B cell (primary cell): ENCODE results near the gene NADSYN1. TPM values are rescaled to one million over a fixed set of nuclear protein-coding genes. Genes with fewer than 3 reads are reported as not detected.

Experiments
- ATAC-seq: fragments of 200-7000 bp; cut with Tn5 transposase; one replicate; pipeline ENCODE4 v1.10.0; 2021; ENCODE audit warnings: low read depth, mild to moderate bottlenecking, moderate number of reproducible peaks, moderate library complexity
- CTCF ChIA-PET: fragments of 350-600 bp; sonication (Branson Sonifier 250); formaldehyde crosslinking; loops from one replicate; lab custom pipeline; 2021; ENCODE audit warnings: antibody characterized with exemption, inconsistent platforms; lab: Charles Lee
- POLR2A ChIA-PET: fragments of 350-600 bp; sonication (Branson Sonifier 250); formaldehyde crosslinking; loops from one replicate; lab custom pipeline; 2021; ENCODE audit warnings: antibody characterized with exemption; lab: Charles Lee
- DNase-seq: peaks from one replicate; pipeline ENCODE4 v3.0.0; 2013
- H2AFZ ChIP-seq: 2 replicates; pipeline ENCODE4 v1.6.1; 2012; ENCODE audit warnings: mild to moderate bottlenecking, low read depth, low read length; ENCODE audit not compliant: insufficient read depth, poor library complexity, severe bottlenecking
- H3K27ac ChIP-seq, 2 donors: 1 replicate in 1 of 2; 2 replicates in 1 of 2; pipeline ENCODE4 v1.5.1; 2012 to 2013; ENCODE audit warnings: low read length in 2 of 2, mild to moderate bottlenecking in 2 of 2, moderate library complexity in 1 of 2
- H3K27me3 ChIP-seq, 4 experiments: fragments of 200-600 bp in 1 of 4; sonication (generic) in 1 of 4; replicated peaks in 1 of 4; 1 replicate in 2 of 4; 2 replicates in 2 of 4; pipeline versions ENCODE4 v1.6.1 to v1.7.0; 2013 to 2016; ENCODE audit warnings: low read length in 3 of 4, mild to moderate bottlenecking in 2 of 4, mixed read lengths in 1 of 4, moderate library complexity in 1 of 4; ENCODE audit not compliant: insufficient read depth in 4 of 4, control insufficient read depth in 3 of 4; ENCODE audit errors: control extremely low read depth in 1 of 4
- H3K36me3 ChIP-seq, 2 experiments: replicated peaks in 1 of 2; 1 replicate in 1 of 2; 2 replicates in 1 of 2; pipeline versions ENCODE4 v1.6.1 to v1.7.1; 2013; ENCODE audit warnings: low read length in 1 of 2; ENCODE audit not compliant: insufficient read depth in 2 of 2, control insufficient read depth in 1 of 2; ENCODE audit errors: control extremely low read depth in 1 of 2, extremely low read depth in 1 of 2
- H3K4me1 ChIP-seq, 2 donors: fragments of 200-600 bp in 1 of 2; sonication (generic) in 1 of 2; 1 replicate in 1 of 2; 2 replicates in 1 of 2; pipeline versions ENCODE4 v1.5.1 to v1.6.1; 2013 to 2017; ENCODE audit warnings: low read length in 2 of 2; ENCODE audit not compliant: control insufficient read depth in 2 of 2, insufficient read depth in 2 of 2
- H3K4me2 ChIP-seq: replicated peaks from 2 replicates; pipeline ENCODE3; 2012; ENCODE audit warnings: mild to moderate bottlenecking, low read depth, low read length; ENCODE audit not compliant: poor library complexity, severe bottlenecking
- H3K4me3 ChIP-seq, 5 experiments: fragments of 200-600 bp in 1 of 5; sonication (generic) in 1 of 5; 1 replicate in 3 of 5; 2 replicates in 2 of 5; pipeline versions ENCODE4 v1.5.1 to v1.7.0; 2011 to 2016; ENCODE audit warnings: low read length in 4 of 5, mild to moderate bottlenecking in 4 of 5, low read depth in 2 of 5, control low read depth in 1 of 5, moderate library complexity in 1 of 5; ENCODE audit not compliant: insufficient read depth in 1 of 5; ENCODE audit errors: control extremely low read depth in 1 of 5, extremely low read depth in 1 of 5
- H3K79me2 ChIP-seq: fragments of 200-600 bp; sonication (generic); one replicate; pipeline ENCODE4 v1.6.0; 2016; ENCODE audit warnings: low read length; ENCODE audit not compliant: control insufficient read depth, insufficient read depth
- H3K9ac ChIP-seq: fragments of 200-600 bp; sonication (generic); 2 replicates; pipeline ENCODE4 v1.6.1; 2017; ENCODE audit warnings: mild to moderate bottlenecking, low read length, moderate library complexity
- H3K9me3 ChIP-seq, 3 donors: one replicate each; pipeline versions ENCODE4 v1.6.1 to v1.7.1; 2013; ENCODE audit warnings: low read length in 2 of 3; ENCODE audit not compliant: control insufficient read depth in 2 of 3, insufficient read depth in 1 of 3; ENCODE audit errors: control extremely low read depth in 1 of 3
- H4K20me1 ChIP-seq: 2 replicates; pipeline ENCODE4 v1.6.0; 2012; ENCODE audit warnings: mild to moderate bottlenecking, low read length; ENCODE audit not compliant: insufficient read depth, control insufficient read depth, poor library complexity, severe bottlenecking
- H3K27ac Mint-ChIP-seq: one replicate; pipeline ENCODE4 v1.8.0; 2021; ENCODE audit warnings: mixed read lengths
- H3K27me3 Mint-ChIP-seq: one replicate; pipeline ENCODE4 v1.8.0; 2021; ENCODE audit warnings: mixed read lengths
- H3K4me1 Mint-ChIP-seq: one replicate; pipeline ENCODE4 v1.8.0; 2021; ENCODE audit warnings: mixed read lengths
- H3K4me3 Mint-ChIP-seq: one replicate; pipeline ENCODE4 v1.8.0; 2021; ENCODE audit warnings: mixed read lengths
- H3K9me3 Mint-ChIP-seq: one replicate; pipeline ENCODE4 v1.8.0; 2022; ENCODE audit warnings: mixed read lengths; ENCODE audit not compliant: insufficient read depth
- EZH2 ChIP-seq: IDR thresholded peaks from 2 replicates; pipeline ENCODE4 v1.6.1; 2012; ENCODE audit warnings: borderline replicate concordance, low read depth, mild to moderate bottlenecking, moderate library complexity, low read length; ENCODE audit not compliant: insufficient read depth, poor library complexity, severe bottlenecking
- WGBS: methylation state at CpG from one replicate; pipeline ENCODE4 v1.1.5; 2013; ENCODE audit warnings: missing lambda C conversion rate; ENCODE audit not compliant: insufficient coverage; 5-methylcytosine and 5-hydroxymethylcytosine counted together
- intact Hi-C: fragments of 100-400 bp; cut with micrococcal nuclease; formaldehyde crosslinking; loops from one replicate; pipeline ENCODE4 v1.10.0; 2022
- polyA plus RNA-seq: library from polyadenylated mRNA; depleted of rRNA; stranded (reverse); fragments of >200 nt; gene quantifications from 2 replicates; pipeline ENCODE4 v1.2.3, GENCODE V29; 2012
- total RNA-seq, 2 donors: library from RNA; stranded (reverse); fragments of 120-200 nt in 1 of 2; gene quantifications; 1 replicate in 1 of 2; 2 replicates in 1 of 2; pipeline versions ENCODE4 v1.2.3 to v1.2.4, GENCODE V29; 2013 to 2022
- TF ChIP-seq, protein P1 (sequence below): fragments of 200-600 bp; IDR thresholded peaks from one replicate; pipeline ENCODE4 v1.8.0; 2022; ENCODE audit warnings: antibody characterized with exemption, mild to moderate bottlenecking

The NADSYN1 gene
- total and polyA plus RNA-seq, 2 donors (not counting 1 experiment from before 2014, with no cell fraction given): 153 to 222 TPM

DNA sequence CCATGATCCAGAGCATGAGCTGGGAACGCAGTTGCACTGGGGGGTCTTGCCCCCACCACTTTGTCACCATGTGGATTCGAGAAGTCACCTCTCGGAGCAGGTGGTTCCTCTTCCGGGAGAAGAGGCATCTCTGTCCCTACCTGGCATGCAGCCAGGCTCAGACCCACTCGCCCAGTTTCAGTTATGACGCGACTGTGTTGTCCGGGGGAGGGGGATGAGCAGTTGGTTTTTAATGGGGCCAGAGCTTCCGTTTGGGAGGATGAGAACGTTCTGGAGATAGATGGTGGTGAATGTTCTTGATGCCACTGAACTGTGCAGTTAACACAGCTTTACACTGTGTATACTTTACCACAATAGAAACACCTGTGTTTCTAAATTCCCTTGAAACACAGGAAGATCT is 46.3 kb upstream of the NADSYN1 start:
- peaks cover 0 to 7% (median 0%) of the 10 kb centered on the region in 3 donors for H3K9me3 ChIP-seq
- intact Hi-C loops: no loop called here
- H3K27ac ChIP-seq: no peak overlapping the region
- WGBS: 86% methylated on average over 9 of the region's 10 CpGs
- DNase-seq (no peak), ATAC-seq (no peak)
- H4K20me1 ChIP-seq: no peaks in the 10 kb centered on the region
- TF ChIP-seq, protein P1, sequence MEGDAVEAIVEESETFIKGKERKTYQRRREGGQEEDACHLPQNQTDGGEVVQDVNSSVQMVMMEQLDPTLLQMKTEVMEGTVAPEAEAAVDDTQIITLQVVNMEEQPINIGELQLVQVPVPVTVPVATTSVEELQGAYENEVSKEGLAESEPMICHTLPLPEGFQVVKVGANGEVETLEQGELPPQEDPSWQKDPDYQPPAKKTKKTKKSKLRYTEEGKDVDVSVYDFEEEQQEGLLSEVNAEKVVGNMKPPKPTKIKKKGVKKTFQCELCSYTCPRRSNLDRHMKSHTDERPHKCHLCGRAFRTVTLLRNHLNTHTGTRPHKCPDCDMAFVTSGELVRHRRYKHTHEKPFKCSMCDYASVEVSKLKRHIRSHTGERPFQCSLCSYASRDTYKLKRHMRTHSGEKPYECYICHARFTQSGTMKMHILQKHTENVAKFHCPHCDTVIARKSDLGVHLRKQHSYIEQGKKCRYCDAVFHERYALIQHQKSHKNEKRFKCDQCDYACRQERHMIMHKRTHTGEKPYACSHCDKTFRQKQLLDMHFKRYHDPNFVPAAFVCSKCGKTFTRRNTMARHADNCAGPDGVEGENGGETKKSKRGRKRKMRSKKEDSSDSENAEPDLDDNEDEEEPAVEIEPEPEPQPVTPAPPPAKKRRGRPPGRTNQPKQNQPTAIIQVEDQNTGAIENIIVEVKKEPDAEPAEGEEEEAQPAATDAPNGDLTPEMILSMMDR: no peak
- TF ChIP-seq EZH2: no peak
- CTCF ChIA-PET: interaction anchor here (1.6 kb wide), 1 partner anchor 13 kb away, joined by 5 read pairs; no protein-coding TSS in a partner anchor
- no peak overlapping the region for H2AFZ ChIP-seq
- Mint-ChIP-seq H3K27ac (no peak overlapping the region), H3K9me3 (peaks cover 6% of the 10 kb centered on the region), H3K4me1 (peaks cover 4% of the 10 kb centered on the region), H3K27me3 (peaks cover 5% of the 10 kb centered on the region), H3K4me3 (no peak overlapping the region)
- no peak overlapping the region for H3K4me2 ChIP-seq
- H3K4me3 ChIP-seq: no peak overlapping the region
- POLR2A ChIA-PET: no interaction called here
- H3K4me1 ChIP-seq: peaks cover 0 to 7% of the 10 kb centered on the region in 2 donors
- H3K79me2 ChIP-seq: no peaks in the 10 kb centered on the region
- H3K27me3 ChIP-seq: no peaks in the 10 kb centered on the region
- no peaks in the 10 kb centered on the region for H3K36me3 ChIP-seq
- no peak overlapping the region for H3K9ac ChIP-seq

DNA sequence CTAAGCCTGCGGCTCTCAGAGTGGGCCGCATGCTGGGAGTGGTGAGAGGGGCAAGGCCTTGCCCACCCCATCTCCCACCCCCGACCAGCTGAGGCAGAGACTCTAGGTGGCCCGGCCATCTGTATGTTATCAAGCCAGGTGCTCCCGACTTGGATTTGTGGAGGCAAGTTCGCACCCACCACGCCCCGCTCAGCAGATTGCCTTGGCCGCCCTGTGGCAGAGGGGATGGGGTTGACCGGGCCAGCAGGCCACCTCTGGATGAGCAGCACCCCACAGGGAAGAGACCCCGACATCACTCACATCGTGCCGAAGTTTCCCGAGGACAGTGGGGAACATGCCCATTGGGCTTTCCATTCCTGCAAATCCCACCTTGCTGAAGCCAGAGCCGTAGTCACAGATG is 45.6 kb upstream of the NADSYN1 start:
- H3K4me1 Mint-ChIP-seq: peaks cover 4% of the 10 kb centered on the region
- no peak for DNase-seq
- H3K27me3 Mint-ChIP-seq: peaks cover 5% of the 10 kb centered on the region
- H3K4me3 Mint-ChIP-seq: no peak overlapping the region
- H3K27ac ChIP-seq: no peak overlapping the region
- H3K27me3 ChIP-seq: peaks cover 0 to under 1% (median 0%) of the 10 kb centered on the region in 4 experiments
- peaks cover 0 to 7% of the 10 kb centered on the region in 2 donors for H3K4me1 ChIP-seq
- intact Hi-C loops: no loop called here
- no peaks in the 10 kb centered on the region for H3K79me2 ChIP-seq
- no peak overlapping the region for H3K9ac ChIP-seq
- WGBS: 84% methylated on average over 13 of the region's 15 CpGs
- H3K9me3 ChIP-seq: peaks cover 0 to 7% (median 0%) of the 10 kb centered on the region in 3 donors
- TF ChIP-seq, protein P1: no peak
- no peak for TF ChIP-seq EZH2
- no peak overlapping the region for H2AFZ ChIP-seq
- H3K36me3 ChIP-seq: no peaks in the 10 kb centered on the region
- ChIA-PET CTCF (no interaction called here), POLR2A (no interaction called here)
- H3K27ac Mint-ChIP-seq: no peak overlapping the region
- peaks cover 6% of the 10 kb centered on the region for H3K9me3 Mint-ChIP-seq
- H4K20me1 ChIP-seq: no peaks in the 10 kb centered on the region
- no peak overlapping the region for H3K4me3 ChIP-seq
- no peak overlapping the region for H3K4me2 ChIP-seq
- no peak for ATAC-seq
